PFSK-1 (cell line): Measurements from ENCODE around the gene NKPD1.

Experiments
- FOXP2 ChIP-seq: optimal IDR thresholded peaks from 2 replicates; pipeline ENCODE3; 2011; ENCODE audit warnings: borderline replicate concordance, control low read depth, inconsistent platforms; ENCODE audit not compliant: insufficient read depth; ENCODE audit errors: extremely low read length, extremely low read depth
- POLR2AphosphoS5 ChIP-seq: IDR thresholded peaks from 2 replicates; pipeline ENCODE4 v1.6.1; 2012; ENCODE audit warnings: low read depth, mild to moderate bottlenecking, control low read depth, low read length, moderate library complexity
- REST ChIP-seq, 2 experiments: IDR thresholded peaks; 2 replicates each; pipeline versions ENCODE4 v1.6.1 to v1.8.0; 2011 to 2012; ENCODE audit warnings: low read depth in 2 of 2, low read length in 2 of 2, control low read depth in 1 of 2, inconsistent platforms in 1 of 2, mild to moderate bottlenecking in 1 of 2, moderate library complexity in 1 of 2; ENCODE audit not compliant: insufficient read depth in 1 of 2
- SIN3A ChIP-seq: IDR thresholded peaks from 2 replicates; pipeline ENCODE4 v1.6.1; 2012; ENCODE audit warnings: mild to moderate bottlenecking, low read length, moderate library complexity, borderline replicate concordance; ENCODE audit not compliant: insufficient read depth
- TAF1 ChIP-seq: IDR thresholded peaks from 2 replicates; pipeline ENCODE4 v1.6.1; 2012; ENCODE audit warnings: low read length, control low read depth, borderline replicate concordance; ENCODE audit not compliant: insufficient read depth

GRCh38 chr19:45125360-45125759 is 35.4 kb downstream of the NKPD1 start:
- TF ChIP-seq POLR2AphosphoS5 (no peak), REST (IDR thresholded peaks at IDR 0.05; ENCODE audit: insufficient read depth in 1 of 2, low read depth in 2 of 2, low read length in 2 of 2) (no peak), FOXP2 (no peak), TAF1 (no peak), SIN3A (no peak)
